Fibroblast of lung (primary cell): ENCODE results near the gene KCNJ6.

Source experiments
- CTCF ChIP-seq, 2 donors: IDR thresholded peaks in 1 of 2; conservative IDR thresholded peaks in 1 of 2; 1 replicate in 1 of 2; 2 replicates in 1 of 2; pipeline ENCODE4 v1.5.1; 2011 to 2012; ENCODE audit warnings: low read length in 2 of 2, control low read depth in 1 of 2, inconsistent platforms in 1 of 2, low read depth in 1 of 2, mild to moderate bottlenecking in 1 of 2
- EZH2 ChIP-seq: IDR thresholded peaks from 2 replicates; pipeline ENCODE4 v1.5.1; 2012; ENCODE audit warnings: low read length, control low read depth, mild to moderate bottlenecking; ENCODE audit errors: missing control alignments

- no peak for TF ChIP-seq CTCF (conservative IDR thresholded peaks at IDR 0.05 in 1 of 2, IDR thresholded peaks at IDR 0.05 in 1 of 2; ENCODE audit: low read depth in 1 of 2, low read length in 2 of 2)
- no peak for TF ChIP-seq EZH2
These were observed 347.8 kb downstream of the KCNJ6 start for GRCh38 chr21:37568415-37568814.
